Skin epidermis (tissue), 12 donors: ENCODE data around the gene LETM1.
A peak's percentile ranks its signal among the peaks of the same experiment; 100 is the strongest.

Experiments
- H3K27ac ChIP-seq, 21 experiments: fragments of 200-600 bp; sonication (generic) in 11 of 21; one replicate each; pipeline ENCODE4 v1.5.0; 2020; ENCODE audit warnings: mild to moderate bottlenecking in 3 of 21, inconsistent platforms in 2 of 21, moderate library complexity in 2 of 21
- H3K4me3 ChIP-seq, 7 experiments: fragments of 200-600 bp; sonication (generic) in 2 of 7; one replicate each; pipeline ENCODE4 v1.5.0; 2020; ENCODE audit warnings: inconsistent platforms in 2 of 7, mild to moderate bottlenecking in 2 of 7, moderate library complexity in 1 of 7

Gene LETM1

DNA sequence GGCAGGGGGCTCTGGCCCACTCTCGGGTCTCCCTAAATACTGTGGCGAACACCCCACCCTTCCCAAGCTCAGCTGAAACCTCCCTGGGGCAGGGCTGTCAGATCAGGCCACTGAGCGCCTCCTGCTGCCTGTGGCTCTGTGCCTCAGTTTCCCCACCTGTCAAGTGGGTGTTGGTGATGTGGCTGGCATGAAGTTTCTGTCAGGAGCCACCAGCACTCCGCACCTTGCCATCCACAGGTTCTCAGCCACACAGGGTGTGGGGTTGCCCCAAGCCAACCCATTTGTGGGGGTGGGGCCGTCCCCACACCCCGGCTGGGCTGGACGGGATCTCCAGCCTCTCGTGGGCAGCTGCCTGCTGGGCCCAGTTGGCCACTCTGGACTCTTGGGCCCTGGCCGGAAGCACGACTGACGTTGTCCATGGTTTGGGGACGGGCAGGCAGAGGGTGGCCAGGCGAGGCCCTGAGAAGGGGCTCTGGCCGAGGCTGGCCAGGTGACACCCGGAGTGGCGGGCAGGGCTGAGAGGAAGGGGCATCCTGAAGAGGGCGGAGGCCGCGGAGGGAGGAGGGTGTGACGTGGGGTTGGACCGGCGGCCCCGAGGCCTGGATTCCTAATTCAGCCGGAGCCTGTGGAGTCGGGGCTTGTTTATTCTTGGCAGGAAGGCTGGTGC is 68.4 kb downstream of the LETM1 start:
- H3K4me3 ChIP-seq: no peak overlapping the region
- peak overlapping the region in 10 of 21 experiments; percentile 4 to 88 (median 60) for H3K27ac ChIP-seq

- Histone ChIP-seq H3K4me3 (no peak overlapping the region), H3K27ac (peak overlapping the region in 6 of 21 experiments; percentile 25 to 88 (median 70))
Observed at GRCh38 chr4:1786544-1787362, 69.2 kb downstream of the LETM1 start.

GRCh38 chr4:1785592-1785991 is 70.4 kb downstream of the LETM1 start:
- Histone ChIP-seq H3K4me3 (no peak overlapping the region), H3K27ac (peak overlapping the region in 14 of 21 experiments; percentile 9 to 88 (median 68))

- peak overlapping the region in 18 of 21 experiments; percentile 9 to 88 (median 64) for H3K27ac ChIP-seq
- H3K4me3 ChIP-seq: no peak overlapping the region
Observed at GRCh38 chr4:1784789-1785591, 71.0 kb downstream of the LETM1 start.

DNA sequence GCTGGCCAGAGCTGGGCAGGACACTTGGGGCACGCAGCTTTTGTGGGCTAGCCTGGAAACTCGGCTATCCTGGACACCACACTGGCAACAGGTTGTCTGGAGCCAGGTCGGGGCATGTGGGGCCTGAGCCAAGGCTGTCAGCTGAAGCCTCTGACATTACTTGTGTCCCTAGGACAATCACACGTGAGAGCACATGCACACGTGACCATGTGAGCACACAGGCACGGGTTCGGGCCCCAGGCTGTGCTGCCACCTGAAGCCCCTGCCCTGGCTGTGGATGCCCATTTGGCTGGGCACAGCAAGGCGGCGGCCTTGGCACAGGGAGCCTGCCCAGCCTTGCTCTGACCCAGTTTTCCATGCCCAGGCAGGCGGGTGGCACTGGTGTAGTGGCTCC is 71.6 kb downstream of the LETM1 start:
- no peak overlapping the region for H3K4me3 ChIP-seq
- H3K27ac ChIP-seq: peak overlapping the region in 17 of 21 experiments; percentile 9 to 88 (median 61)

DNA sequence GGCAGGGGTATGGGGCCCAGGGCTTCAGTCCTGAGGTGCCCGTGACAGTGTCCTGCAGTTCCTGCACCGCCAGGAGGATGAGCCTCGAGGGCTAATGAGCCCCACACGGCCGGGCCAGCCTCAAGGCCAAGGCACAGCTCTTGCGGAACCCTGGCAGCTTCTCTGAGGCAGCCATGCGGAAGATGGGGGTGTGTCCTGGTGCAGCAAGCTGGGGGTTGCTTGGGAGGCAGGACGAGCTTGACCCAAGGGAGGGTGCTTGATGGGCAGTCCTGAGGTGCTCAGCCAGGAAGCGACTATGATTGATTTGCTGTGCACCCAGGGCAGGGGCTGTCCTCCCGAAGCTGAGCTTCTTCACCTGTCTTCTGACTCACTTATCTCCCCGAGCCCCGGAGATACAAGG is 72.0 kb downstream of the LETM1 start:
- Histone ChIP-seq H3K27ac (peak overlapping the region in 12 of 21 experiments; percentile 26 to 88 (median 70)), H3K4me3 (no peak overlapping the region)

DNA sequence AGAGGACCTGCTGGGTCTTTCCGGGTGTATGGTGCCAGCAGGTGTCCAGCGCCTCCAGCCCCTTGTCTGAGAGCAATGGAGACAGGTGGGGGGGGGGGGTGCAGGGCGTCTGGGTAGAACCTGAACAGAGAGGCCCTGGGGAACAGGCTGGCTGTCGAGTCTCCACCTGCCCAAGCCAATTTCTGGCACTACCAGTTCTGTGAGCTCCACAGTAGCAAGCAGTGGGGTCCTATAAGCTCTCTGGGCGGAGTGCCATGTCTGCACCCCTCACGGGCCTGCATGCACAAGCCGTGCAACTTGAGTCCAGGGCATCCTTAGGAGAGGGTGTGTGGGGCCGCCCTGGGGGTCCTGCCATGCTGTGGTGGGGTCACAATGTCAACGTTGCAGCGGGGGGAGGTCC is 72.9 kb downstream of the LETM1 start:
- Histone ChIP-seq H3K27ac (peak overlapping the region in 5 of 21 experiments; percentile 35 to 75 (median 68)), H3K4me3 (no peak overlapping the region)

- Histone ChIP-seq H3K27ac (peak overlapping the region in 1 of 21 experiments; percentile 37), H3K4me3 (no peak overlapping the region)
Observed at GRCh38 chr4:1780435-1780834, 75.5 kb downstream of the LETM1 start.

GRCh38 chr4:1779588-1780382 is 76.2 kb downstream of the LETM1 start:
- Histone ChIP-seq H3K4me3 (no peak overlapping the region), H3K27ac (peak overlapping the region in 1 of 21 experiments; percentile 50)

- no peak overlapping the region for H3K27ac ChIP-seq
- H3K4me3 ChIP-seq: no peak overlapping the region
Observed at GRCh38 chr4:1778642-1779392, 77.1 kb downstream of the LETM1 start.

- no peak overlapping the region for H3K4me3 ChIP-seq
- no peak overlapping the region for H3K27ac ChIP-seq
Observed at GRCh38 chr4:1777822-1778641, 77.9 kb downstream of the LETM1 start.

- Histone ChIP-seq H3K4me3 (no peak overlapping the region), H3K27ac (no peak overlapping the region)
Observed at GRCh38 chr4:1776521-1777161, 79.3 kb downstream of the LETM1 start.

DNA sequence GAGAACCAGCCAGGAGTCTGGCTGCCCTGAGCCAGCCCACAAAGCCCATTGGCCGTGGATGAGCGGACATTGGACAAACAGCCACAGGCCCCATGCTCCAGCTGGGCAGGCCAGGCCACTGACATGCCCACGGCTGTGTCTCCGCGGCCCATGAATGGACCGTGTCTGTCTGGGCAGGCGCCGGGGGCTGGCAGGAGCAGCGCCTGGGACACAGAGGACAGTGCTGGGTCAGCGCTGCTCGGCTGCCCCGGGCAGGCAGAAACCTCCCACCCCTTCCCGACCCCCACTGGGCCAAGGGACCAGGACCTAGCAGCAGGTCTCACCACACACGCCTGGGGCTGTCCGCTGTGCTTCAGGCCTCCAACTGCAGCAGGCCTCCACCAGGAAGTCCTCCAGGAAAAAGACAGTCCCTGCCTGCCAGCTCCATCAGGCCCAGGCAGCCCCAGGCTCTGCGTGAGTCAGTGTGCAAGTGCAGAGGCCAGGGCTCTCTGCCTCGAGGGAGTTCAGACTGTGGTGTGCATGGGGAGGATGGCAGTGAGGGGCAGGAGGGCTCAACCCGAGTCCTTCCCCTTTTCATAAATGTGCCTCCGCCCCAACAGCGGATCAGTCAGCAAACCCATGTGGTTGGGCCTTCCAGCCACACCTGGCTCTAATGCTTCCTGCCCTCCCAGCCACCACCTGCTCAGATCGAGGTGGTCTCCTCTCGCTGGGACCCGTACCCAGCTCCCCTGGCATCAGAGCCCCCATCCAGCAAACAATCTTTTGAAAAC is 80.0 kb downstream of the LETM1 start:
- no peak overlapping the region for H3K27ac ChIP-seq
- no peak overlapping the region for H3K4me3 ChIP-seq

DNA sequence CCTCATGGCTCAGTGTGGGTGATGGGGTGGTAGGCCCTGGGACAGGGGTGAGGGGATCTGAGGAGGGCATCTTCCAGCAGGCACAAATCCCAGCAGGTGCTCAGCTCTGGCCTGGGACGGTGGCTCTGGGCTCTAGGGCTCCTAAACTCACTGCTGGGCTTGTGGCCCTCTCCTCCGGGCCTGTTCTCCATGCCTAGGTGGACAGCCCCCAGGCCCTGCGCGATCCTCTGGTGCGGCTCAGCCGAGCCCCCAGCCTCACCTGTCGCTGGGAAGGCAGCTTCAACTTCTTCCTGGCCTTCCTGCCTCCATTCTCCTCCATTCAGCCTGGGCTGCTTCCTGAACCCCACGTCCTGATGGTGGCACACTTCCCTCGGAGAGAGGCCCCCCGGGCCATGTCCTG is 82.2 kb downstream of the LETM1 start:
- peak overlapping the region in 1 of 21 experiments; percentile 10 for H3K27ac ChIP-seq

GRCh38 chr4:1772853-1773538 is 83.0 kb downstream of the LETM1 start:
- no peak overlapping the region for H3K4me3 ChIP-seq
- peak overlapping the region in 1 of 21 experiments; percentile 10 for H3K27ac ChIP-seq

More for the DNA sequence above, 82.2 kb downstream of the LETM1 start:
- H3K4me3 ChIP-seq: no peak overlapping the region
